ENCODE results near the gene DYNC1I1. TPM values are rescaled to one million over a fixed set of nuclear protein-coding genes. Genes with fewer than 3 reads are reported as not detected.

DYNC1I1 gene
- total RNA-seq, 2 experiments from 2014 or later: 0.08 TPM; not detected in 1

DNA sequence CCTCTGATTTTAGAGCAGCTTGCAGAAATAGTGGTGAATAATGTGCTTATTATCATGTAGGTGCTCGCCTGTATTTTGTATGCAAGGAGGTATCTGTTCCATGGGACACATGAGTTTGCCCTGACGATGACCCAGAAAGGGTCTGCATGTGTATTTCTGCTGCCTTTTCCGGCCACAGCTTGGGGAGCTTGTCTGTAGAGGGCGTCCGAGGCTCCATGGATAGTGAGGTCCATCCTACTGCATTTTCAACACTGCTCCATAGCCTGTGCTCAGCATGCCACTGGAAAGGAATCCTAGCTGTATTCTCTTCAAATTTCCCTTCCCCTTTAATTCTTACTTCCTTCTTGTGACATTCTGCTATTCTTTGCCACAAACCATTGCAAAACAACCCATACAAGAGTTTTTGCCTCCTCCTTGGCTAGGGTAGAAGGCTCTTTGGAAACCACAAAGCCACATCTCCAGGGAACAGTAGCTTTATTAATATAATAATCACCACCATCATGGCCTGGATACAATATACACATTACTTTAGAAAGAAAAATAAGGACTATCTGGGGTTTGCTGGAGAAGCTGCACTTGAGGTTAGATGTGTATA is 127.7 kb downstream of the DYNC1I1 start:
- Mint-ChIP-seq H3K9me3 (no peaks in the 10 kb centered on the region), H3K36me3 (ENCODE audit: low read depth) (no peaks in the 10 kb centered on the region), H3K27me3 (peaks cover 30% of the 10 kb centered on the region), H3K27ac (no peak overlapping the region), H3K4me1 (ENCODE audit: low read depth) (no peaks in the 10 kb centered on the region), H3K4me3 (no peak overlapping the region)
- CTCF ChIA-PET: no interaction called here
- H3K4me1 ChIP-seq (ENCODE audit: insufficient read depth, low read length): no peaks in the 10 kb centered on the region
- no peaks in the 10 kb centered on the region for H3K9me3 ChIP-seq (ENCODE audit: control insufficient read depth in 1 of 2, insufficient read depth in 1 of 2, low read length in 2 of 2)
- H3K27me3 ChIP-seq (ENCODE audit: control insufficient read depth in 1 of 2, insufficient read depth in 2 of 2, low read length in 2 of 2): peaks cover 0 to 7% of the 10 kb centered on the region in 2 experiments
- H3K4me3 ChIP-seq (ENCODE audit: low read length): no peak overlapping the region
- no peak overlapping the region for H3K27ac ChIP-seq (ENCODE audit: low read depth in 1 of 2, low read length in 2 of 2)
- no peaks in the 10 kb centered on the region for H3K36me3 ChIP-seq (ENCODE audit: insufficient read depth, low read length)
- DNase-seq: no peak
- POLR2A ChIA-PET: no interaction called here
- ATAC-seq (ENCODE audit: poor library complexity): no peak
- TF ChIP-seq, protein P1, sequence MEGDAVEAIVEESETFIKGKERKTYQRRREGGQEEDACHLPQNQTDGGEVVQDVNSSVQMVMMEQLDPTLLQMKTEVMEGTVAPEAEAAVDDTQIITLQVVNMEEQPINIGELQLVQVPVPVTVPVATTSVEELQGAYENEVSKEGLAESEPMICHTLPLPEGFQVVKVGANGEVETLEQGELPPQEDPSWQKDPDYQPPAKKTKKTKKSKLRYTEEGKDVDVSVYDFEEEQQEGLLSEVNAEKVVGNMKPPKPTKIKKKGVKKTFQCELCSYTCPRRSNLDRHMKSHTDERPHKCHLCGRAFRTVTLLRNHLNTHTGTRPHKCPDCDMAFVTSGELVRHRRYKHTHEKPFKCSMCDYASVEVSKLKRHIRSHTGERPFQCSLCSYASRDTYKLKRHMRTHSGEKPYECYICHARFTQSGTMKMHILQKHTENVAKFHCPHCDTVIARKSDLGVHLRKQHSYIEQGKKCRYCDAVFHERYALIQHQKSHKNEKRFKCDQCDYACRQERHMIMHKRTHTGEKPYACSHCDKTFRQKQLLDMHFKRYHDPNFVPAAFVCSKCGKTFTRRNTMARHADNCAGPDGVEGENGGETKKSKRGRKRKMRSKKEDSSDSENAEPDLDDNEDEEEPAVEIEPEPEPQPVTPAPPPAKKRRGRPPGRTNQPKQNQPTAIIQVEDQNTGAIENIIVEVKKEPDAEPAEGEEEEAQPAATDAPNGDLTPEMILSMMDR (IDR thresholded peaks at IDR 0.05): no peak
- intact Hi-C loops (cut with DNase I, micrococcal nuclease): no loop called here

DNA sequence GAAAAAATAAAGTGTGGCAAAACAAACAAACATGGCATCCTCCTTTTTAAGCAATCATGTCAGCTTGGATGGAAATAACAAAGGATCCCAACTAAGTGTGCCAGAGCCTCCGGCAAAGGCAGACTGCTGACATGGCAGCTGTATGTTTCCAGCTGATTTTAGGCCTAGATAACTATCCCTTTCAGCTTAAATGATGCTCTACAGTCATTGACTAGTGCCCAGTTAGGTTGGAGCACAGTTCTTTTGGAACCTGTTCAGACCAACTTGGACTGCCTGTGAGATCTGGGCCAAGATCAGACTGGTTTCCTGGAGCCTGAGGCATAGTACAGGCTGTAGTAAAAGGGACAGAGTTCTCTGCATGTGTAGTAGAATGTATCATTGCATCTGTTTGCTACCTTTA is 128.7 kb downstream of the DYNC1I1 start:
- no peaks in the 10 kb centered on the region for H3K9me3 Mint-ChIP-seq
- no peak for DNase-seq
- no peaks in the 10 kb centered on the region for H3K4me1 Mint-ChIP-seq (ENCODE audit: low read depth)
- TF ChIP-seq, protein P1 (IDR thresholded peaks at IDR 0.05): no peak
- Histone ChIP-seq H3K9me3 (ENCODE audit: control insufficient read depth in 1 of 2, insufficient read depth in 1 of 2, low read length in 2 of 2) (no peaks in the 10 kb centered on the region), H3K4me3 (ENCODE audit: low read length) (no peak overlapping the region), H3K27me3 (ENCODE audit: control insufficient read depth in 1 of 2, insufficient read depth in 2 of 2, low read length in 2 of 2) (peaks cover 0 to 7% of the 10 kb centered on the region in 2 experiments), H3K27ac (ENCODE audit: low read depth in 1 of 2, low read length in 2 of 2) (no peak overlapping the region), H3K4me1 (ENCODE audit: insufficient read depth, low read length) (no peaks in the 10 kb centered on the region), H3K36me3 (ENCODE audit: insufficient read depth, low read length) (no peaks in the 10 kb centered on the region)
- H3K36me3 Mint-ChIP-seq (ENCODE audit: low read depth): no peaks in the 10 kb centered on the region
- H3K4me3 Mint-ChIP-seq: no peak overlapping the region
- no peak for ATAC-seq (ENCODE audit: poor library complexity)
- ChIA-PET POLR2A (no interaction called here), CTCF (no interaction called here)
- peaks cover 23% of the 10 kb centered on the region for H3K27me3 Mint-ChIP-seq
- intact Hi-C loops (cut with DNase I, micrococcal nuclease): no loop called here
- H3K27ac Mint-ChIP-seq: no peak overlapping the region

DNA sequence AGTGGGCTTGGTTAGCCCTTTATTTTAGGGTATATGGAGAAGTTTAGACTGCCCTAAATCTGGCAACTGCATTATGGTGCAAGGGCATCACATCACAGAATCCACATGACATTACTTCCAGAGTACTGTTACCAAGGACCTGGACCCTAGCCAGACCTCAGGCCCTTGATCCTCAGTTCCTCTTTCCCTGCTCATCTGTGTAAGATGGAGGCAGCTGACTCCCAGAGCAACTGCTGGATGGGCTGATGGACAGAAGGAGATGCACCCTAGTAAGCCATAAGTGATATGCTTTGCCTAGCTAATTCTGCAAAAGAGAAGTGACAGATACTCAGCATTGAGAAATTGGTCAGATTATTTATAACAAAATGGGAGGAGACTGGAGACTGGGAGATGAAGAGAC is 131.7 kb downstream of the DYNC1I1 start:
- H3K4me1 Mint-ChIP-seq (ENCODE audit: low read depth): no peaks in the 10 kb centered on the region
- H3K9me3 Mint-ChIP-seq: no peaks in the 10 kb centered on the region
- H3K4me3 Mint-ChIP-seq: no peak overlapping the region
- POLR2A ChIA-PET: no interaction called here
- H3K27me3 Mint-ChIP-seq: peaks cover 8% of the 10 kb centered on the region
- DNase-seq: no peak
- Histone ChIP-seq H3K4me1 (ENCODE audit: insufficient read depth, low read length) (no peaks in the 10 kb centered on the region), H3K9me3 (ENCODE audit: control insufficient read depth in 1 of 2, insufficient read depth in 1 of 2, low read length in 2 of 2) (no peaks in the 10 kb centered on the region), H3K36me3 (ENCODE audit: insufficient read depth, low read length) (no peaks in the 10 kb centered on the region), H3K27ac (ENCODE audit: low read depth in 1 of 2, low read length in 2 of 2) (no peak overlapping the region), H3K4me3 (ENCODE audit: low read length) (no peak overlapping the region), H3K27me3 (ENCODE audit: control insufficient read depth in 1 of 2, insufficient read depth in 2 of 2, low read length in 2 of 2) (peaks cover 0 to 7% of the 10 kb centered on the region in 2 experiments)
- CTCF ChIA-PET: no interaction called here
- no peaks in the 10 kb centered on the region for H3K36me3 Mint-ChIP-seq (ENCODE audit: low read depth)
- H3K27ac Mint-ChIP-seq: no peak overlapping the region
- no peak for ATAC-seq (ENCODE audit: poor library complexity)
- intact Hi-C loops (cut with DNase I, micrococcal nuclease): no loop called here
- TF ChIP-seq, protein P1 (IDR thresholded peaks at IDR 0.05): no peak
